ENCODE results near the gene LAP3. TPM values are rescaled to one million over a fixed set of nuclear protein-coding genes. Genes with fewer than 3 reads are reported as not detected.

LAP3 gene
- total and polyA plus RNA-seq, 8 donors = 46.4 to 152 (median 90.8) TPM

DNA sequence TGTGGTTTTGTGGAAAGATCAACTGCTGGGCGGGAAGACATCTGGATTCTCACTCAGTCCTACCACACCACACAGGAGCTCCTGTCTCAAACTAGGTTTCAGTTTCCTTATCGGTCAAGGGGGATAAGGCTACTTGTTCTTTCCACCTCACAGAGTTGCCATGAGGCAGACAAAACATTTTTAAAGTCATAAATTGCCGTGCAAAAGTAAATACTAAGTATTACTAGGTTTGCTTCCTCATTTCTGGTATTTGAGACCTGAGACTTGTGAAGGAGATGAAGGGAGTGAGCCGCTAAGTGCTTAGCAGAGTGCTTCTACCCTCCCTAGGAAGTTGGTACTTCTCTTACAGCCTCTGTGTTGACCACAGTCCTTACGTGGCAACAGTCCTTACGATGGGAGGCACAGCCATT is 1.5 kb downstream of the LAP3 start:
- DNase-seq = peak in 1 of 2 donors; percentile 36
- 33 to 53% (median 43%) methylated on average over 6 of the region's 6 CpGs for WGBS, 5 donors
- intact Hi-C loops (cut with DNase I; ENCODE audit: low total_unique reads) = no loop called here
- peaks cover 22 to 40% (median 32%) of the 10 kb centered on the region in 4 donors for H3K4me1 ChIP-seq
- no peaks in the 10 kb centered on the region for H3K9me3 ChIP-seq
- H3K36me3 ChIP-seq = peaks cover 19 to 34% (median 33%) of the 10 kb centered on the region in 4 donors
- peak overlapping the region; percentile 69 to 86 (median 80) for H3K4me3 ChIP-seq
- H3K27ac ChIP-seq = peak overlapping the region; percentile 92 to 96 (median 94)
- H3K27me3 ChIP-seq = no peaks in the 10 kb centered on the region
- TF ChIP-seq CTCF (IDR thresholded peaks at IDR 0.05) (no peak), POLR2AphosphoS5 (IDR thresholded peaks at IDR 0.05) (no peak), POLR2A (IDR thresholded peaks at IDR 0.05) (no peak), EP300 (IDR thresholded peaks at IDR 0.05) (no peak)

DNA sequence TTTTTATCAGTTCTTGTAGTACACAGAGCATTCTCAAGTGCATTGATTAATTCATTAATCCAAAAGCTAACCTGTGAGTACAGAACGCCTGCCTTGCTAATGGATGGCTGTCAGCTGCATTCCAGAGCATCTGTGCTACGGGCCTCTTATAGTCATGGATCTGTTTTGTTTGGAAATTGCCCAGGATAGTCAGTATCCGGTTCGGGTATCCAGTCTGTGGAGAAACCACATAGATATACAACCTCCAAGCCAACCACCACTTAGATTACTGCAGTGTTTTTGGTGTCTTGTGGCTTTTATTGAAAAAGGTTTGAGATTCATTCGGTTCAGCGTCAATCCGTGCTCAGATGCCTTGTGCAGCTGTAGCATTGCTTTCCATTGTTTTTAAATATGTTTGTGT is 4.0 kb downstream of the LAP3 start:
- H3K4me3 ChIP-seq = no peak overlapping the region
- TF ChIP-seq POLR2A (IDR thresholded peaks at IDR 0.05) (no peak), CTCF (IDR thresholded peaks at IDR 0.05) (no peak), EP300 (IDR thresholded peaks at IDR 0.05) (no peak), POLR2AphosphoS5 (IDR thresholded peaks at IDR 0.05) (no peak)
- H3K4me1 ChIP-seq = peaks cover 22 to 40% (median 32%) of the 10 kb centered on the region in 4 donors
- WGBS, 5 donors = 69 to 80% (median 70%) methylated on average over 7 of the region's 7 CpGs
- intact Hi-C loops (cut with DNase I; ENCODE audit: low total_unique reads) = loop anchor here (5.0 kb wide), 1 partner anchor 36 kb away; no protein-coding TSS in a partner anchor
- no peak for DNase-seq
- peaks cover 43 to 59% (median 58%) of the 10 kb centered on the region in 4 donors for H3K36me3 ChIP-seq
- H3K27me3 ChIP-seq = no peaks in the 10 kb centered on the region
- no peaks in the 10 kb centered on the region for H3K9me3 ChIP-seq
- peak overlapping the region in 3 of 5 donors; percentile 15 to 92 (median 44) for H3K27ac ChIP-seq

DNA sequence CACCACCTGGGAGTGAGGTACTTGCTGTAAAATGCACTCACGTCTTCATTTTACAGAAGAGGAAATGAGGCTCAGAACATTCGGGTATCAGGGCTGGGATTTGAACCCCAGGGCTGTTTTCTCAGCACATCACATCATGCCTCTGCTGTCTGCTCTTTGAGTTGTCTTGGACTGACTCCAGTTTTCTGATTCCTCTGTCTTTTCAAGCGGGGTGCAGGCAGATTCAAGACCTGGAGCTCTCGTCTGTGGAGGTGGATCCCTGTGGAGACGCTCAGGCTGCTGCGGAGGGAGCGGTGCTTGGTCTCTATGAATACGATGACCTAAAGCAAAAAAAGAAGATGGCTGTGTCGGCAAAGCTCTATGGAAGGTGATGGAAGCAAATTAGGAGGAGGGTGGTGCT is 6.3 kb downstream of the LAP3 start:
- Histone ChIP-seq H3K36me3 (peaks cover 57 to 82% (median 81%) of the 10 kb centered on the region in 4 donors), H3K9me3 (no peaks in the 10 kb centered on the region), H3K27ac (no peak overlapping the region), H3K27me3 (no peaks in the 10 kb centered on the region), H3K4me1 (peaks cover 10 to 27% (median 21%) of the 10 kb centered on the region in 4 donors), H3K4me3 (no peak overlapping the region)
- no peak for TF ChIP-seq CTCF (IDR thresholded peaks at IDR 0.05)
- no peak for TF ChIP-seq POLR2AphosphoS5 (IDR thresholded peaks at IDR 0.05)
- TF ChIP-seq POLR2A (IDR thresholded peaks at IDR 0.05) = no peak
- TF ChIP-seq EP300 (IDR thresholded peaks at IDR 0.05) = no peak
- DNase-seq = no peak
- intact Hi-C loops (cut with DNase I; ENCODE audit: low total_unique reads) = loop anchor here (5.0 kb wide), 1 partner anchor 34 kb away; no protein-coding TSS in a partner anchor
- 90 to 93% (median 92%) methylated on average over 9 of the region's 9 CpGs for WGBS, 5 donors

DNA sequence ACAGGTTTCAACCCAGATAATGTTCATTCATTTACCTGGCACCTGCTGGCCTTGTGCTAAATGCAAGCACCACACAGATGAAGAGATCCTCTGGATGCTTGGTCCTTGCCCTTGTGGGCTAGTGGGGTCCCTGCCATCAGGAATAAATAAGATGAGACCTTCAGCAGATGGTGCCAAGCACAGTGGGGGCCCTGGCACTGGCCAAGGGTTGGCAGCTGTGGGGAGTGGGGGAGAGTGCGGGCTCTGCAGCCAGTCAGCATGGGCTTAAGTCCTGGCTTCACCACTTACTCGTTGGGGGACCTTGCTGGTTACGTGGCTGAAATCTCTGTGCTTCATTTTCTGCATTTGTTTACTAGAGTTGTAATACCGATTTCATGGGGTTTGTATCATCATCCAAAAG is 6.9 kb downstream of the LAP3 start:
- H3K27ac ChIP-seq = no peak overlapping the region
- TF ChIP-seq POLR2AphosphoS5 (IDR thresholded peaks at IDR 0.05) (no peak), EP300 (IDR thresholded peaks at IDR 0.05) (no peak), CTCF (IDR thresholded peaks at IDR 0.05) (no peak), POLR2A (IDR thresholded peaks at IDR 0.05) (no peak)
- H3K36me3 ChIP-seq = peaks cover 64 to 88% (median 88%) of the 10 kb centered on the region in 4 donors
- no peak overlapping the region for H3K4me3 ChIP-seq
- DNase-seq = no peak
- peaks cover 3 to 20% (median 14%) of the 10 kb centered on the region in 4 donors for H3K4me1 ChIP-seq
- no peaks in the 10 kb centered on the region for H3K27me3 ChIP-seq
- H3K9me3 ChIP-seq = no peaks in the 10 kb centered on the region
- WGBS, 5 donors = 89 to 98% (median 94%) methylated on average over 4 of the region's 4 CpGs
- intact Hi-C loops (cut with DNase I; ENCODE audit: low total_unique reads) = loop anchor here (5.0 kb wide), 1 partner anchor 33 kb away; no protein-coding TSS in a partner anchor
